H9 (cell line): Measurements from ENCODE around the gene GNB1L. TPM values are rescaled to one million over a fixed set of nuclear protein-coding genes. Genes with fewer than 3 reads are reported as not detected.

Source experiments
- DNase-seq: peaks from one replicate; pipeline ENCODE4 v3.0.0-alpha.2; 2017
- H2AFZ ChIP-seq: one replicate; pipeline ENCODE4 v1.6.1; 2013; ENCODE audit warnings: mild to moderate bottlenecking, low read length, control low read depth, moderate library complexity
- H2AK5ac ChIP-seq: 2 replicates; pipeline ENCODE4 v1.6.1; 2013; ENCODE audit warnings: low read length, control low read depth, mixed read lengths; ENCODE audit not compliant: insufficient read length
- H2BK120ac ChIP-seq: one replicate; pipeline ENCODE4 v1.6.1; 2013; ENCODE audit warnings: low read depth, mild to moderate bottlenecking, low read length, control low read depth, inconsistent platforms; ENCODE audit not compliant: poor library complexity, severe bottlenecking
- H2BK12ac ChIP-seq: 2 replicates; pipeline ENCODE4 v1.6.1; 2013; ENCODE audit warnings: low read length, control low read depth, mixed read lengths, low read depth; ENCODE audit not compliant: insufficient read length
- H2BK15ac ChIP-seq: 2 replicates; pipeline ENCODE4 v1.6.1; 2013; ENCODE audit warnings: low read depth, low read length, control low read depth
- H2BK20ac ChIP-seq: one replicate; pipeline ENCODE4 v1.6.1; 2013; ENCODE audit warnings: low read depth, mild to moderate bottlenecking, low read length, control low read depth, inconsistent platforms; ENCODE audit not compliant: poor library complexity, severe bottlenecking
- H2BK5ac ChIP-seq: 2 replicates; pipeline ENCODE4 v1.6.1; 2013; ENCODE audit warnings: low read length, control low read depth, mixed read lengths; ENCODE audit not compliant: insufficient read length
- H3K14ac ChIP-seq: 2 replicates; pipeline ENCODE4 v1.6.1; 2013; ENCODE audit warnings: low read length, control low read depth; ENCODE audit not compliant: insufficient read depth
- H3K18ac ChIP-seq: 2 replicates; pipeline ENCODE4 v1.6.1; 2013; ENCODE audit warnings: low read depth, mild to moderate bottlenecking, mixed read lengths, low read length, control low read depth; ENCODE audit not compliant: insufficient read length
- H3K23ac ChIP-seq: 2 replicates; pipeline ENCODE4 v1.6.1; 2013; ENCODE audit warnings: low read length, control low read depth, mixed read lengths, low read depth; ENCODE audit not compliant: insufficient read length
- H3K23me2 ChIP-seq: 2 replicates; pipeline ENCODE4 v1.6.1; 2013; ENCODE audit warnings: low read depth, mild to moderate bottlenecking, mixed read lengths, low read length, control low read depth; ENCODE audit not compliant: insufficient read length, poor library complexity, severe bottlenecking
- H3K27ac ChIP-seq: 2 replicates; pipeline ENCODE4 v1.5.1; 2013; ENCODE audit warnings: low read length, control low read depth, mixed read lengths, low read depth; ENCODE audit not compliant: insufficient read length
- H3K27me3 ChIP-seq: 2 replicates; pipeline ENCODE4 v1.6.1; 2013; ENCODE audit warnings: low read length, control low read depth, inconsistent platforms; ENCODE audit not compliant: insufficient read depth
- H3K4ac ChIP-seq: 2 replicates; pipeline ENCODE4 v1.6.1; 2013; ENCODE audit warnings: low read depth, mild to moderate bottlenecking, control low read depth, inconsistent platforms, low read length, moderate library complexity
- H3K4me1 ChIP-seq: 2 replicates; pipeline ENCODE4 v1.6.1; 2013; ENCODE audit warnings: low read length, control low read depth, inconsistent platforms; ENCODE audit not compliant: insufficient read depth
- H3K4me2 ChIP-seq: 2 replicates; pipeline ENCODE4 v1.6.1; 2013; ENCODE audit warnings: low read length, control low read depth, mixed read lengths; ENCODE audit not compliant: insufficient read length, insufficient read depth
- H3K56ac ChIP-seq: 2 replicates; pipeline ENCODE4 v1.6.1; 2013; ENCODE audit warnings: low read depth, mild to moderate bottlenecking, mixed read lengths, low read length, control low read depth; ENCODE audit not compliant: insufficient read length
- H3K79me1 ChIP-seq: 2 replicates; pipeline ENCODE4 v1.6.1; 2013; ENCODE audit warnings: low read depth, mild to moderate bottlenecking, moderate library complexity, low read length, control low read depth, inconsistent platforms; ENCODE audit not compliant: insufficient read depth, poor library complexity, severe bottlenecking
- H3K79me2 ChIP-seq: 2 replicates; pipeline ENCODE4 v1.6.1; 2013; ENCODE audit warnings: low read length, control low read depth, inconsistent platforms; ENCODE audit not compliant: insufficient read depth
- H3K9ac ChIP-seq: 2 replicates; pipeline ENCODE4 v1.6.1; 2013; ENCODE audit warnings: low read length, control low read depth, mixed read lengths; ENCODE audit not compliant: insufficient read length; ENCODE audit errors: extremely low read depth
- H3K9me3 ChIP-seq: one replicate; pipeline ENCODE4 v1.6.1; 2013; ENCODE audit warnings: low read depth, low read length, inconsistent platforms; ENCODE audit not compliant: control insufficient read depth
- H3T11ph ChIP-seq: one replicate; pipeline ENCODE4 v1.6.1; 2013; ENCODE audit warnings: mild to moderate bottlenecking, low read length, control low read depth, inconsistent platforms
- H4K20me1 ChIP-seq: one replicate; pipeline ENCODE4 v1.6.1; 2013; ENCODE audit not compliant: control insufficient read depth, insufficient read length, insufficient read depth
- H4K5ac ChIP-seq: 2 replicates; pipeline ENCODE4 v1.6.1; 2013; ENCODE audit warnings: low read depth, mild to moderate bottlenecking, mixed read lengths, low read length, control low read depth; ENCODE audit not compliant: insufficient read length
- H4K8ac ChIP-seq: replicated peaks from 2 replicates; pipeline ENCODE4 v1.6.1; 2013; ENCODE audit warnings: low read length, control low read depth, mixed read lengths, low read depth; ENCODE audit not compliant: insufficient read length
- H4K91ac ChIP-seq: 2 replicates; pipeline ENCODE4 v1.6.1; 2013; ENCODE audit warnings: low read depth, mild to moderate bottlenecking, moderate library complexity, mixed read lengths, low read length, control low read depth; ENCODE audit not compliant: insufficient read length
- H3K27ac Mint-ChIP-seq, 3 experiments: 2 replicates in 2 of 3; 3 replicates in 1 of 3; pipeline ENCODE4 v1.8.0; 2020 to 2021; ENCODE audit warnings: mixed read lengths in 3 of 3, mild to moderate bottlenecking in 1 of 3, moderate library complexity in 1 of 3
- H3K27me3 Mint-ChIP-seq: 2 replicates; pipeline ENCODE4 v1.8.0; 2021; ENCODE audit warnings: low read depth, mild to moderate bottlenecking, moderate library complexity, mixed read lengths
- H3K36me3 Mint-ChIP-seq, 3 experiments: 2 replicates in 2 of 3; 3 replicates in 1 of 3; pipeline ENCODE4 v1.8.0; 2020 to 2021; ENCODE audit warnings: low read depth in 3 of 3, mixed read lengths in 3 of 3; ENCODE audit not compliant: insufficient read depth in 1 of 3
- H3K4me1 Mint-ChIP-seq, 2 experiments: 2 replicates each; pipeline ENCODE4 v1.8.0; 2020; ENCODE audit warnings: mixed read lengths in 2 of 2
- H3K4me3 Mint-ChIP-seq, 2 experiments: 2 replicates in 1 of 2; 3 replicates in 1 of 2; pipeline ENCODE4 v1.8.0; 2020 to 2021; ENCODE audit warnings: mild to moderate bottlenecking in 2 of 2, mixed read lengths in 2 of 2, moderate library complexity in 1 of 2
- H3K9me3 Mint-ChIP-seq, 2 experiments: 2 replicates in 1 of 2; 3 replicates in 1 of 2; pipeline ENCODE4 v1.8.0; 2020; ENCODE audit warnings: mild to moderate bottlenecking in 2 of 2, mixed read lengths in 2 of 2, moderate library complexity in 1 of 2
- CTCF ChIP-seq: fragments of 200-600 bp; sonication (generic); conservative IDR thresholded peaks from 3 replicates; pipeline ENCODE4 v1.8.0; 2021; ENCODE audit warnings: antibody characterized with exemption, mild to moderate bottlenecking
- WGBS: extraction: QIAGEN DNeasy Blood & Tissue Kit; methylation state at CpG from one replicate; pipeline ENCODE4 v1.1.7; 2013; ENCODE audit warnings: missing lambda C conversion rate, low lambda C conversion rate, mixed read lengths; ENCODE audit not compliant: insufficient read length; ENCODE audit errors: extremely low coverage; 5-methylcytosine and 5-hydroxymethylcytosine counted together
- total RNA-seq: library from RNA; stranded (reverse); gene quantifications from 2 replicates; pipeline ENCODE4 v1.2.1, GENCODE V29; 2021

Gene GNB1L
- total RNA-seq, 1 experiment from 2014 or later, result 22.4 TPM

GRCh38 chr22:19803736-19804267 lies 50.9 kb downstream of the GNB1L start:
- no CpG with 5 or more reads among the region's 8 CpGs for WGBS

More at GRCh38 chr22:19803736-19804267, 50.9 kb downstream of the GNB1L start:
- H2AFZ ChIP-seq, result no peak overlapping the region
- H3K18ac ChIP-seq, result no peak overlapping the region
- DNase-seq, result no peak
- H3K9me3 Mint-ChIP-seq, result no peaks in the 10 kb centered on the region
- H3K4me3 Mint-ChIP-seq, result no peak overlapping the region
- no peak overlapping the region for H2BK120ac ChIP-seq
- no peak overlapping the region for H2AK5ac ChIP-seq
- H3K23me2 ChIP-seq, result peaks cover 3% of the 10 kb centered on the region
- no peak overlapping the region for H3K9ac ChIP-seq
- H3K36me3 Mint-ChIP-seq, result peaks cover 0 to 7% (median 2%) of the 10 kb centered on the region in 3 experiments; a peak in 3 of 7 replicates
- H3K4me1 Mint-ChIP-seq, result peaks cover 0 to 3% of the 10 kb centered on the region in 2 experiments; a peak in 1 of 4 replicates
- no peaks in the 10 kb centered on the region for H4K20me1 ChIP-seq
- H2BK12ac ChIP-seq, result no peak overlapping the region
- H3K9me3 ChIP-seq, result no peaks in the 10 kb centered on the region
- H2BK5ac ChIP-seq, result no peak overlapping the region
- H4K91ac ChIP-seq, result no peak overlapping the region
- no peak overlapping the region for H3K56ac ChIP-seq
- H3K27ac ChIP-seq, result no peak overlapping the region
- H4K8ac ChIP-seq, result no peak overlapping the region
- H3K79me2 ChIP-seq, result no peaks in the 10 kb centered on the region
- peak overlapping the region in 1 of 3 experiments; percentile 70; a peak in 2 of 7 replicates for H3K27ac Mint-ChIP-seq
- TF ChIP-seq CTCF, result no peak
- no peak overlapping the region for H2BK15ac ChIP-seq
- no peak overlapping the region for H3K14ac ChIP-seq
- H3K23ac ChIP-seq, result no peak overlapping the region
- no peak overlapping the region for H2BK20ac ChIP-seq
- no peaks in the 10 kb centered on the region for H3K79me1 ChIP-seq
- H3T11ph ChIP-seq, result no peak overlapping the region
- no peaks in the 10 kb centered on the region; the same call in 1 of the 2 replicates for H3K27me3 Mint-ChIP-seq
- no peaks in the 10 kb centered on the region for H3K27me3 ChIP-seq
- no peak overlapping the region for H3K4ac ChIP-seq
- H4K5ac ChIP-seq, result no peak overlapping the region
- no peaks in the 10 kb centered on the region for H3K4me1 ChIP-seq
- no peak overlapping the region for H3K4me2 ChIP-seq
